Chondrocyte (in vitro differentiated cells): Measurements from ENCODE around the gene NLRP13. TPM values are rescaled to one million over a fixed set of nuclear protein-coding genes. Genes with fewer than 3 reads are reported as not detected.

Experiments used
- DNase-seq: peaks from one replicate; pipeline ENCODE4 v3.0.0; 2021; ENCODE audit warnings: mixed read lengths, low spot score
- H3K27ac Mint-ChIP-seq: one replicate; pipeline ENCODE4 v1.8.0; 2021; ENCODE audit warnings: mild to moderate bottlenecking, moderate library complexity, mixed read lengths; ENCODE audit not compliant: unreplicated experiment
- H3K27me3 Mint-ChIP-seq: 2 replicates; pipeline ENCODE4 v1.8.0; 2021; ENCODE audit warnings: low read depth, mixed read lengths
- H3K36me3 Mint-ChIP-seq: 2 replicates; pipeline ENCODE4 v1.8.0; 2021; ENCODE audit warnings: low read depth, mixed read lengths
- H3K4me1 Mint-ChIP-seq: 2 replicates; pipeline ENCODE4 v1.8.0; 2021; ENCODE audit warnings: low read depth, mild to moderate bottlenecking, mixed read lengths
- H3K4me3 Mint-ChIP-seq: one replicate; pipeline ENCODE4 v1.8.0; 2021; ENCODE audit warnings: mild to moderate bottlenecking, moderate library complexity, mixed read lengths; ENCODE audit not compliant: unreplicated experiment
- H3K9me3 Mint-ChIP-seq: 2 replicates; pipeline ENCODE4 v1.8.0; 2021; ENCODE audit warnings: low read depth, mixed read lengths
- total RNA-seq: library from RNA; stranded (reverse); gene quantifications from 3 replicates; pipeline ENCODE4 v1.2.1, GENCODE V29; 2021
- TF ChIP-seq, protein P1 (sequence below): fragments of 200-600 bp; sonication (generic); IDR thresholded peaks from 2 replicates; pipeline ENCODE4 v1.5.0; 2021; ENCODE audit warnings: antibody characterized with exemption, mild to moderate bottlenecking, moderate library complexity

NLRP13 gene
- total RNA-seq, 1 donor from 2014 or later = not detected

DNA sequence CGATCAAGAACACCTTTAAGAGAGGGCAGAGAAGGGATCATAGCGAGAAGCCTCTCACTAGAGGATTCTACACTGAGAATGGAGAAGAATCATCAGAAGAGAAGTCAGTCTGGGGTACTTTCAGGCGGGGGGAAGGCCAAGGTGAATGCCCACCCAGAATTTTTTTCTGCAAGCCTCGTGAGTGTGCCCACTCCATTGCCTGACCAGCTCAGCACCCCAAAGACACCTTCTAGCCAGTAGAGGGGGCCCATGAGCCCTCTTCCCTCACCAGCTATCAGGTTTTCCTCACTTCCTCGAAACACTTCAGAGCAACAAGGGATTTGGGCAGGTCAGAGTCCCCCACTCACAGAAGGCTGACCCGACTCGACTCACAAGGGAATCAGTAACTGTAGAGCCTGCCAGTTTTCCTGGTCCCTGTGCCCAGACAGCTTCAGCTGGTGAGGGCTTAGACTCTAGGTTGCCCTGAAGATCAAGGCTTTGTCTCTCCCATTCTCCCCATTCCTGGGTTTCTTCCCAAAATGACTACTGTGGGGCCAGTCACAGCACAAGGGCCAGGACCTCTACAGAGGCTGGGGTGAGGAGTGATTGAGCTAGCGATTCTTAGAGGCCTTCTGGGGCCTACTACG is 18.4 kb downstream of the NLRP13 start:
- H3K27ac Mint-ChIP-seq = no peak overlapping the region
- TF ChIP-seq, protein P1, sequence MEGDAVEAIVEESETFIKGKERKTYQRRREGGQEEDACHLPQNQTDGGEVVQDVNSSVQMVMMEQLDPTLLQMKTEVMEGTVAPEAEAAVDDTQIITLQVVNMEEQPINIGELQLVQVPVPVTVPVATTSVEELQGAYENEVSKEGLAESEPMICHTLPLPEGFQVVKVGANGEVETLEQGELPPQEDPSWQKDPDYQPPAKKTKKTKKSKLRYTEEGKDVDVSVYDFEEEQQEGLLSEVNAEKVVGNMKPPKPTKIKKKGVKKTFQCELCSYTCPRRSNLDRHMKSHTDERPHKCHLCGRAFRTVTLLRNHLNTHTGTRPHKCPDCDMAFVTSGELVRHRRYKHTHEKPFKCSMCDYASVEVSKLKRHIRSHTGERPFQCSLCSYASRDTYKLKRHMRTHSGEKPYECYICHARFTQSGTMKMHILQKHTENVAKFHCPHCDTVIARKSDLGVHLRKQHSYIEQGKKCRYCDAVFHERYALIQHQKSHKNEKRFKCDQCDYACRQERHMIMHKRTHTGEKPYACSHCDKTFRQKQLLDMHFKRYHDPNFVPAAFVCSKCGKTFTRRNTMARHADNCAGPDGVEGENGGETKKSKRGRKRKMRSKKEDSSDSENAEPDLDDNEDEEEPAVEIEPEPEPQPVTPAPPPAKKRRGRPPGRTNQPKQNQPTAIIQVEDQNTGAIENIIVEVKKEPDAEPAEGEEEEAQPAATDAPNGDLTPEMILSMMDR = no peak
- no peak overlapping the region for H3K4me3 Mint-ChIP-seq
- H3K9me3 Mint-ChIP-seq = peaks cover 71% of the 10 kb centered on the region
- H3K4me1 Mint-ChIP-seq = no peaks in the 10 kb centered on the region
- H3K27me3 Mint-ChIP-seq = no peaks in the 10 kb centered on the region
- H3K36me3 Mint-ChIP-seq = peaks cover 2% of the 10 kb centered on the region
- no peak for DNase-seq

- no peak for DNase-seq
- Mint-ChIP-seq H3K36me3 (peaks cover 2% of the 10 kb centered on the region), H3K27me3 (no peaks in the 10 kb centered on the region), H3K27ac (no peak overlapping the region), H3K9me3 (peaks cover 72% of the 10 kb centered on the region), H3K4me1 (no peaks in the 10 kb centered on the region), H3K4me3 (no peak overlapping the region)
- TF ChIP-seq, protein P1 = no peak
These were observed 19.2 kb downstream of the NLRP13 start for GRCh38 chr19:55912916-55913315.

DNA sequence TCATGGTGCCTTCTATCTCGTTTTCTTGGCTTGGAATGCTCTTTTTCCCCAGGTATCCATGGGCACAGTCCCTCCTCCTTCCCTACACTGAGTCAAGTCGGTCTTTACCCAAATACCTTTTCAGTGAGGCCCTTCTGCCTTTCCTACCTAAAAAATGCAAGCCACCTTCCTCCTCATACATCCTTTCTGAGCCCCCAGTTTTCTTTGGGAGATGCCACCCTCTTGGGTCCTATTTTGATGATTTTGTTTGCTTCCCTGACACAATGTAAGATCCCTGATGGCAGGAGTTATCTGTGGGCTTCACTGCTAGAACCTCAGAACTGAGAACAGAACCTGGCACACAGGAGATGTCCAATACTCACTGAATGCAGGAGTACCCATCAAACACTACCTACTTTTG is 22.3 kb downstream of the NLRP13 start:
- Mint-ChIP-seq H3K4me1 (no peaks in the 10 kb centered on the region), H3K4me3 (no peak overlapping the region), H3K27me3 (no peaks in the 10 kb centered on the region), H3K27ac (no peak overlapping the region), H3K9me3 (peaks cover 67% of the 10 kb centered on the region), H3K36me3 (peaks cover under 1% of the 10 kb centered on the region)
- TF ChIP-seq, protein P1 = no peak
- no peak for DNase-seq

- H3K27me3 Mint-ChIP-seq = no peaks in the 10 kb centered on the region
- H3K4me1 Mint-ChIP-seq = no peaks in the 10 kb centered on the region
- TF ChIP-seq, protein P1 = no peak
- H3K9me3 Mint-ChIP-seq = peaks cover 69% of the 10 kb centered on the region
- H3K36me3 Mint-ChIP-seq = no peaks in the 10 kb centered on the region
- H3K27ac Mint-ChIP-seq = no peak overlapping the region
- no peak overlapping the region for H3K4me3 Mint-ChIP-seq
- DNase-seq = no peak
These were observed 24.4 kb downstream of the NLRP13 start for GRCh38 chr19:55907746-55908145.

GRCh38 chr19:55907286-55907685 is 24.9 kb downstream of the NLRP13 start:
- no peak overlapping the region for H3K27ac Mint-ChIP-seq
- H3K4me3 Mint-ChIP-seq = no peak overlapping the region
- H3K36me3 Mint-ChIP-seq = no peaks in the 10 kb centered on the region
- no peak for DNase-seq
- TF ChIP-seq, protein P1 = no peak
- peaks cover 65% of the 10 kb centered on the region for H3K9me3 Mint-ChIP-seq
- H3K27me3 Mint-ChIP-seq = no peaks in the 10 kb centered on the region
- no peaks in the 10 kb centered on the region for H3K4me1 Mint-ChIP-seq
